Neuronal stem cell (in vitro differentiated cells): ENCODE data around the gene GTPBP4.
"Not testable (repeated sequence)": the region's sequence is repeated elsewhere in the genome, so short reads cannot be mapped to it uniquely, and the experiment has no call there.

ENCODE experiments used
- DNase-seq: peaks from one replicate; pipeline ENCODE4 v3.0.0-alpha.2; 2013; ENCODE audit warnings: low spot score
- H2AFZ ChIP-seq: one replicate; pipeline ENCODE4 v1.6.1; 2013; ENCODE audit warnings: mild to moderate bottlenecking, low read length, inconsistent platforms
- H2AK5ac ChIP-seq: 2 replicates; pipeline ENCODE4 v1.6.1; 2013; ENCODE audit warnings: low read depth, mild to moderate bottlenecking, inconsistent platforms, low read length, moderate library complexity, mixed read lengths
- H2BK120ac ChIP-seq: 2 replicates; pipeline ENCODE4 v1.6.1; 2013; ENCODE audit warnings: low read depth, mild to moderate bottlenecking, inconsistent platforms, low read length, moderate library complexity, mixed read lengths
- H2BK12ac ChIP-seq: one replicate; pipeline ENCODE4 v1.6.1; 2013; ENCODE audit warnings: low read length, inconsistent platforms
- H2BK15ac ChIP-seq: 2 replicates; pipeline ENCODE4 v1.6.1; 2013; ENCODE audit warnings: mild to moderate bottlenecking, low read length, inconsistent platforms, mixed read lengths
- H2BK5ac ChIP-seq: one replicate; pipeline ENCODE4 v1.6.1; 2013; ENCODE audit warnings: inconsistent platforms, mild to moderate bottlenecking, low read length, moderate library complexity
- H3K14ac ChIP-seq: one replicate; pipeline ENCODE4 v1.6.1; 2013; ENCODE audit warnings: low read length, inconsistent platforms
- H3K18ac ChIP-seq: 2 replicates; pipeline ENCODE4 v1.6.1; 2013; ENCODE audit warnings: low read length, inconsistent platforms
- H3K23ac ChIP-seq: 2 replicates; pipeline ENCODE4 v1.6.1; 2013; ENCODE audit warnings: low read depth, mild to moderate bottlenecking, mixed read lengths, low read length, inconsistent platforms; ENCODE audit not compliant: poor library complexity
- H3K27ac ChIP-seq: replicated peaks from 3 replicates; pipeline ENCODE4 v1.5.1; 2013; ENCODE audit warnings: low read length, inconsistent platforms
- H3K27me3 ChIP-seq, 3 experiments: 2 replicates each; pipeline ENCODE4 v1.6.1; 2013; ENCODE audit warnings: low read length in 3 of 3, mild to moderate bottlenecking in 2 of 3, inconsistent platforms in 1 of 3, low read depth in 1 of 3, mixed read lengths in 1 of 3, moderate library complexity in 1 of 3; ENCODE audit not compliant: control insufficient read depth in 3 of 3, insufficient read depth in 3 of 3
- H3K36me3 ChIP-seq, 2 donors: replicated peaks in 1 of 2; 2 replicates each; pipeline ENCODE4 v1.6.1; 2013; ENCODE audit warnings: low read length in 2 of 2; ENCODE audit not compliant: control insufficient read depth in 2 of 2, insufficient read depth in 2 of 2
- H3K4ac ChIP-seq: 2 replicates; pipeline ENCODE4 v1.6.1; 2013; ENCODE audit warnings: inconsistent platforms, mild to moderate bottlenecking, low read length, moderate library complexity
- H3K4me1 ChIP-seq, 2 donors: 1 replicate in 1 of 2; 2 replicates in 1 of 2; pipeline ENCODE4 v1.6.1; 2013; ENCODE audit warnings: low read length in 2 of 2, low read depth in 1 of 2; ENCODE audit not compliant: control insufficient read depth in 2 of 2, insufficient read depth in 1 of 2
- H3K4me2 ChIP-seq: one replicate; pipeline ENCODE4 v1.6.1; 2013; ENCODE audit warnings: mild to moderate bottlenecking, low read length, inconsistent platforms; ENCODE audit not compliant: insufficient read depth, poor library complexity, severe bottlenecking
- H3K4me3 ChIP-seq, 2 donors: 2 replicates each; pipeline ENCODE4 v1.5.1; 2013; ENCODE audit warnings: low read length in 2 of 2, mild to moderate bottlenecking in 2 of 2, inconsistent platforms in 1 of 2, moderate library complexity in 1 of 2
- H3K79me1 ChIP-seq: one replicate; pipeline ENCODE4 v1.6.1; 2013; ENCODE audit warnings: low read depth, mild to moderate bottlenecking, inconsistent platforms, low read length, moderate library complexity
- H3K9ac ChIP-seq: one replicate; pipeline ENCODE4 v1.6.1; 2013; ENCODE audit warnings: mild to moderate bottlenecking, low read depth, low read length, inconsistent platforms; ENCODE audit not compliant: poor library complexity
- H3K9me3 ChIP-seq, 2 donors: replicated peaks in 1 of 2; 2 replicates each; pipeline versions ENCODE3 to v1.6.1; 2013; ENCODE audit warnings: low read length in 2 of 2, mild to moderate bottlenecking in 2 of 2, inconsistent platforms in 1 of 2, low read depth in 1 of 2, mixed read lengths in 1 of 2, moderate library complexity in 1 of 2; ENCODE audit not compliant: control insufficient read depth in 2 of 2, insufficient read depth in 1 of 2
- H4K8ac ChIP-seq: one replicate; pipeline ENCODE4 v1.6.1; 2013; ENCODE audit warnings: low read depth, mild to moderate bottlenecking, inconsistent platforms, low read length, moderate library complexity
- H4K91ac ChIP-seq: one replicate; pipeline ENCODE4 v1.6.1; 2013; ENCODE audit warnings: low read length, low read depth, mild to moderate bottlenecking, inconsistent platforms; ENCODE audit not compliant: poor library complexity
- WGBS, 2 donors: extraction: QIAGEN DNeasy Blood & Tissue Kit; methylation state at CpG; one replicate each; pipeline ENCODE4 v1.1.7; 2013; ENCODE audit warnings: missing lambda C conversion rate in 2 of 2, mixed read lengths in 1 of 2; ENCODE audit not compliant: insufficient read length in 2 of 2, insufficient replicate concordance in 1 of 2; ENCODE audit errors: extremely low coverage in 2 of 2; 5-methylcytosine and 5-hydroxymethylcytosine counted together

The GTPBP4 gene

GRCh38 chr10:1009071-1009494, 20.8 kb downstream of the GTPBP4 start:
- WGBS, 2 donors: no CpG with 5 or more reads among the region's 9 CpGs
- no peak overlapping the region for H3K27ac ChIP-seq

GRCh38 chr10:1009947-1010346, 21.7 kb downstream of the GTPBP4 start:
- H4K91ac ChIP-seq, H3K4me2 ChIP-seq, H3K4me3 ChIP-seq, H2BK120ac ChIP-seq, H2BK12ac ChIP-seq, H3K18ac ChIP-seq, DNase-seq, H2AK5ac ChIP-seq, H3K14ac ChIP-seq, H3K23ac ChIP-seq, H3K9ac ChIP-seq, H3K27ac ChIP-seq, H3K9me3 ChIP-seq, H3K4ac ChIP-seq, H2AFZ ChIP-seq, H3K79me1 ChIP-seq, H2BK15ac ChIP-seq, H4K8ac ChIP-seq, H2BK5ac ChIP-seq, H3K27me3 ChIP-seq, H3K4me1 ChIP-seq: not testable (repeated sequence)
- WGBS, 2 donors: no CpG with 5 or more reads among the region's 8 CpGs
- peaks cover 50 to 95% of the 10 kb centered on the region in 2 donors for H3K36me3 ChIP-seq

More at GRCh38 chr10:1009071-1009494, 20.8 kb downstream of the GTPBP4 start:
- H2AK5ac ChIP-seq: no peak overlapping the region
- H3K4ac ChIP-seq: no peak overlapping the region
- H2AFZ ChIP-seq: no peak overlapping the region
- H3K23ac ChIP-seq: no peak overlapping the region
- no peak for DNase-seq
- no peak overlapping the region for H3K4me3 ChIP-seq
- H4K91ac ChIP-seq: no peak overlapping the region
- H2BK12ac ChIP-seq: no peak overlapping the region
- H3K4me2 ChIP-seq: no peak overlapping the region
- no peaks in the 10 kb centered on the region for H3K9me3 ChIP-seq
- H2BK120ac ChIP-seq: no peak overlapping the region
- H4K8ac ChIP-seq: no peak overlapping the region
- no peak overlapping the region for H2BK15ac ChIP-seq
- H3K79me1 ChIP-seq: peaks cover 6% of the 10 kb centered on the region
- peaks cover 57 to 95% of the 10 kb centered on the region in 2 donors for H3K36me3 ChIP-seq
- H3K27me3 ChIP-seq: no peaks in the 10 kb centered on the region
- H2BK5ac ChIP-seq: no peak overlapping the region
- H3K4me1 ChIP-seq: no peaks in the 10 kb centered on the region
- H3K14ac ChIP-seq: no peak overlapping the region
- H3K18ac ChIP-seq: no peak overlapping the region
- H3K9ac ChIP-seq: no peak overlapping the region

- no peak overlapping the region for H3K18ac ChIP-seq
- no peak overlapping the region for H4K8ac ChIP-seq
- H3K9ac ChIP-seq: no peak overlapping the region
- no peaks in the 10 kb centered on the region for H3K27me3 ChIP-seq
- H4K91ac ChIP-seq: no peak overlapping the region
- no peak overlapping the region for H2BK12ac ChIP-seq
- H2BK5ac ChIP-seq: no peak overlapping the region
- H3K27ac ChIP-seq: no peak overlapping the region
- no peak overlapping the region for H3K4me2 ChIP-seq
- H2BK120ac ChIP-seq: no peak overlapping the region
- peak overlapping the region in 1 of 2 donors; percentile 58 for H3K4me3 ChIP-seq
- H3K4me1 ChIP-seq: no peaks in the 10 kb centered on the region
- no peak overlapping the region for H2AK5ac ChIP-seq
- peaks cover 48 to 94% of the 10 kb centered on the region in 2 donors for H3K36me3 ChIP-seq
- H3K4ac ChIP-seq: no peak overlapping the region
- WGBS, 2 donors: no CpG with 5 or more reads among the region's 7 CpGs
- H2AFZ ChIP-seq: no peak overlapping the region
- no peaks in the 10 kb centered on the region for H3K9me3 ChIP-seq
- DNase-seq: no peak
- no peak overlapping the region for H2BK15ac ChIP-seq
- H3K14ac ChIP-seq: no peak overlapping the region
- no peak overlapping the region for H3K23ac ChIP-seq
- H3K79me1 ChIP-seq: no peaks in the 10 kb centered on the region
Measured at GRCh38 chr10:1010703-1011102, 22.5 kb downstream of the GTPBP4 start.

- Histone ChIP-seq H3K9ac (no peak overlapping the region), H2BK15ac (no peak overlapping the region), H2BK12ac (no peak overlapping the region), H3K9me3 (no peaks in the 10 kb centered on the region), H2AFZ (no peak overlapping the region), H3K27ac (no peak overlapping the region), H3K27me3 (no peaks in the 10 kb centered on the region), H3K4ac (no peak overlapping the region), H3K79me1 (no peaks in the 10 kb centered on the region), H2BK5ac (no peak overlapping the region), H3K23ac (no peak overlapping the region), H3K4me2 (no peak overlapping the region), H4K91ac (no peak overlapping the region), H4K8ac (no peak overlapping the region), H3K4me1 (no peaks in the 10 kb centered on the region), H3K4me3 (no peak overlapping the region), H2AK5ac (no peak overlapping the region), H3K36me3 (peaks cover 47 to 94% of the 10 kb centered on the region in 2 donors), H3K14ac (no peak overlapping the region), H3K18ac (no peak overlapping the region), H2BK120ac (no peak overlapping the region)
- no CpG with 5 or more reads among the region's 16 CpGs for WGBS, 2 donors
- no peak for DNase-seq
Measured at GRCh38 chr10:1011696-1012095, 23.5 kb downstream of the GTPBP4 start.
